ENCODE measurements around the gene NEUROG1.

Gene NEUROG1, protein sequence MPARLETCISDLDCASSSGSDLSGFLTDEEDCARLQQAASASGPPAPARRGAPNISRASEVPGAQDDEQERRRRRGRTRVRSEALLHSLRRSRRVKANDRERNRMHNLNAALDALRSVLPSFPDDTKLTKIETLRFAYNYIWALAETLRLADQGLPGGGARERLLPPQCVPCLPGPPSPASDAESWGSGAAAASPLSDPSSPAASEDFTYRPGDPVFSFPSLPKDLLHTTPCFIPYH

GRCh38 chr5:135535820-135536801 is at the start of gene NEUROG1:
NEUROG1 (minus strand) TSS chr5:135535964; CDS start chr5:135535690, 274 bp downstream.
- in situ Hi-C loops (cut with MboI; ENCODE audit: low sequenced_read_pairs): no loop called here

- in situ Hi-C loops (cut with MboI; ENCODE audit: low sequenced_read_pairs): no loop called here
Measured at GRCh38 chr5:135584918-135585317, 49.2 kb upstream of the NEUROG1 start.

- in situ Hi-C loops (cut with MboI; ENCODE audit: low sequenced_read_pairs): no loop called here
Measured at GRCh38 chr5:135584276-135584675, 48.5 kb upstream of the NEUROG1 start.

DNA sequence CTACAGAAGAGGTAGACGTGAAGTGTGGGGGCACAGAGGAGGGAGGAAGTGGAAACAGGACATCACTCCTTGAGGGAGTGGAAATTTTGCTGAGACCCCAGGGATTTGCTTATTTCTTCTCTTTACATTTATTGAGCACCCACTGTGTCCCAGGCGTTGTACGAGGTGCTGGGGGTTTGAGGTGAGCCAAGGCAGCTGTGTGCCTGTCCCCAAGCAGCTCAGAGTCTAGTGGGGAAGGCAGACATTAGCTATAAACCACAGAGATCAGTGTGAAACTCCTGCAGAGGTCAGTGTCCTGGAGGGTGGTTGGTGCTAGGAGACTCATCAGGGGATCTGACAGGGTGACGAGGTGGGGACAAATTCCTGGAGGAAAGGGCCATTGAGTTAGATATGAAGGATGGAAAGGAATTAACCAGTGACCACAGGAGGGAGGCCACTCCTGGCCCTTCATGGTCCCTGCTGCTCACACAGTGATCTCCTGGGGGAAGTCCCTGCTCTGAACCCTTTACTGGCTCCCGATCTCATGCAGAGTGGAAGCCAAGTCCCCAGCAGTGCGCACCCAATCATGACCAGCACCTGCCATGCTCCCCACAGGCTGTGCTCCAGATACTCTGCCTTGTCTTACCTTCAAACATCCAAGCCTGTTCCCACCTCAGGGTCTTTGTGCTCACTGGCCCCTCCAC is 46.5 kb upstream of the NEUROG1 start:
- in situ Hi-C loops (cut with MboI; ENCODE audit: low sequenced_read_pairs): no loop called here

GRCh38 chr5:135578685-135579341 is 43.0 kb upstream of the NEUROG1 start, which contains the start of gene CXCL14:
CXCL14 (minus strand) TSS chr5:135578991; CDS start chr5:135578778, 213 bp downstream.
- in situ Hi-C loops (cut with MboI; ENCODE audit: low sequenced_read_pairs): no loop called here

DNA sequence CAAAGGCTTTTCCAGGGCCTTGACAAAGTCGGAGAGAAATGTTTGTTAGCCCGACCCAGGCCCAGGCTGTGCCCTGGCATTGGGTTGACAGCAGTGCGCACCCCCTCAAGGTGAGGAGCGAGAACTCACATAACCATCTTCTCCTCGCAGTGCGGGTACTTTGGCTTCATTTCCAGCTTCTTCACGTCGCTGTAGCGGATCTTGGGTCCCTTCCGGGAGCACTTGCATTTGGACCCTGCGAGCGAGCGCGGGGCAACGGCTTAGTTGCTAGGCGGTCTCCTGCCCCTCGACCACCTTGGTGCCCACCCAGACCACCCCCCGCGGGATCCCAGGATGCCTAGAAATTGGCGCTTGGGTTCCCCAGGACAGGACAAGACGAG is 42.5 kb upstream of the NEUROG1 start:
- in situ Hi-C loops (cut with MboI; ENCODE audit: low sequenced_read_pairs): no loop called here

- in situ Hi-C loops (cut with MboI; ENCODE audit: low sequenced_read_pairs): no loop called here
Measured at GRCh38 chr5:135577421-135577820, 41.7 kb upstream of the NEUROG1 start.

GRCh38 chr5:135576075-135576599 is 40.4 kb upstream of the NEUROG1 start:
- in situ Hi-C loops (cut with MboI; ENCODE audit: low sequenced_read_pairs): no loop called here

GRCh38 chr5:135574493-135574892 is 38.7 kb upstream of the NEUROG1 start:
- in situ Hi-C loops (cut with MboI; ENCODE audit: low sequenced_read_pairs): no loop called here

DNA sequence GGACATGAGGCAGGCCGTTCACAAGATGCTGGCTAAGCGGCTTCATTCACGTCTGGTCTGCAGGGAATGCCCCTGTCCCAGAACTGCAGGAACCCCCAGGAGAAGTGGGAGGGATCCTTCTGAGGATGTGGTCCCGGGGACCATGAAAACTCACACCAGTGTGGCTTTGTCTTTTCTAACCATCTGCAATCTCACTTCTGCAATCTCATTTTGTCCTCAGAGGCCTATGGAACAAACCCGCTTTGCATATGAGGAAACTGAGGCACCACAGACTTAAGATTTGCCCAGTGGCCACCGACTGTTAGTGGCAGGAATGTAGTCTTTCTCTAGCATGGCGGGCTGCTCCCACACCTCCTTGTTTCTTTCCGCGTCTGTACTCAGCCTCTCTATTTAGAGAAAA is 36.1 kb upstream of the NEUROG1 start:
- in situ Hi-C loops (cut with MboI; ENCODE audit: low sequenced_read_pairs): no loop called here

DNA sequence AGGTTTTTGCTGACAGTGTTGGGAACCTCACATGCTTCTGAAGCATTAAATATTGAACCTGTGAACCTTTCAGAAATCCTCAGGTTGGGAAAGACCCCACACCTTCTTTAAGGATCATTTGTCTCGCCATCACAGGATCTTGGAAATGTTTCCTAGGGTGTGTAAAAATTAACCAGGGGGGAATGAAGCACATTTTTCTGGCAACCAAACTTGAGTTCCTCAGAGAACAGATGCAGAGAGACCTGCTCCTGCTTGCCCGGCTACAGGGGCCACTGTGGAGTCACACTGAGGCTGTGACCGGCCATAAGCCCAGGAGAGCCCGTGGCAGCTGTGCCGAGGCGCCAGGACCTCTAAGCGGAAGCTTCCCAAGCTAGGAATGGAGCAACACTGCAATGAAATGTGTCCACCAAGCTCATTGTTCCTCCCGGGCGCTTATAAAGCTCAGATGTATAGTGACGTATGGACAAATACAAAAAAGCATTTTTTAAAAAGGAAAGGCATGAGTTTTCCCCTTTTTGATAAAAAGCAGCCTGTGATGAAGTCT is 35.4 kb upstream of the NEUROG1 start:
- in situ Hi-C loops (cut with MboI; ENCODE audit: low sequenced_read_pairs): no loop called here

- in situ Hi-C loops (cut with MboI; ENCODE audit: low sequenced_read_pairs): no loop called here
Measured at GRCh38 chr5:135570453-135570764, 34.6 kb upstream of the NEUROG1 start.

GRCh38 chr5:135569755-135570452 is 34.1 kb upstream of the NEUROG1 start:
- in situ Hi-C loops (cut with MboI; ENCODE audit: low sequenced_read_pairs): no loop called here

DNA sequence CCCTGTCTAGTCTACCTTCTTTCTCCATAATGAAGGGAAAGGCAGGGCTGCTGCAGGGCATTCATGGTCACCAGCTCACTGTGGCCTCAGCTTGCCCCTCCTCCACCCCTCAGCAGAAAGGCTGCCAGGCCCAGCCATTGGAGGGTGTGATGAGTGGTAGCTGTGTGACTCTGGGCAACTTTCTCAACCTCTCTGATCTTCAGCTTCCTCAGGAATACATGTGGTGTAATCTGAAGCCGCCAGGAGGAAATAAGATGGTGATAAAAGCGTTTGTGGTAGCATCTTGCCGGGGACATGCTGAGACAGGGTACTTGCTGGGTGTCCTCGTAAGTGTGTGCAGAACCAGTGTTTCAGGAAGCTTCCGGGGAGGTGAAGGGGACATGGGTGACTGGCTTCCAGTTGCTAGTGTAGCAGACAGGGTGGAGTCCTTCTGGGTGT is 33.2 kb upstream of the NEUROG1 start:
- in situ Hi-C loops (cut with MboI; ENCODE audit: low sequenced_read_pairs): no loop called here

DNA sequence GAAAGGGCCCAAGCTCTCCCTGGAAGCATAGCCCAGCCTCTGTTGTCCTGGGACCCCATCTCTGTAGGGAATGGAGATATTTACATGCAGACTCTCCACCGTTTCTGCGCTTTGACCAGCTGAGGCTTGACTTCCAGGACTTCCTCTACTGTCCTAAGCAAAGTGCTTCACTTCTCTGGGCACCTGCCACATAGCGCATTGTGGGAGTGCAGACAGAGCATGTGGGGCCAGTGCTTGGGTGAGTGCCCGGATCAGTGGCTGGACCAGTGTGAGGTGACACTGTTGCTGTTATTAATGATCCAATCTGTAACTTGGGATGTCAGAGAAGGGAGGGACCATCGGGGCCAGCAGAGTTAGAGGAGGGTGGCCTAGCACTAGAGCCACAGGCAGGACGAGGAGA is 32.5 kb upstream of the NEUROG1 start:
- in situ Hi-C loops (cut with MboI; ENCODE audit: low sequenced_read_pairs): no loop called here

GRCh38 chr5:135567661-135568060 is 31.9 kb upstream of the NEUROG1 start:
- in situ Hi-C loops (cut with MboI; ENCODE audit: low sequenced_read_pairs): no loop called here

GRCh38 chr5:135566422-135567400 is 30.9 kb upstream of the NEUROG1 start:
- in situ Hi-C loops (cut with MboI; ENCODE audit: low sequenced_read_pairs): no loop called here

DNA sequence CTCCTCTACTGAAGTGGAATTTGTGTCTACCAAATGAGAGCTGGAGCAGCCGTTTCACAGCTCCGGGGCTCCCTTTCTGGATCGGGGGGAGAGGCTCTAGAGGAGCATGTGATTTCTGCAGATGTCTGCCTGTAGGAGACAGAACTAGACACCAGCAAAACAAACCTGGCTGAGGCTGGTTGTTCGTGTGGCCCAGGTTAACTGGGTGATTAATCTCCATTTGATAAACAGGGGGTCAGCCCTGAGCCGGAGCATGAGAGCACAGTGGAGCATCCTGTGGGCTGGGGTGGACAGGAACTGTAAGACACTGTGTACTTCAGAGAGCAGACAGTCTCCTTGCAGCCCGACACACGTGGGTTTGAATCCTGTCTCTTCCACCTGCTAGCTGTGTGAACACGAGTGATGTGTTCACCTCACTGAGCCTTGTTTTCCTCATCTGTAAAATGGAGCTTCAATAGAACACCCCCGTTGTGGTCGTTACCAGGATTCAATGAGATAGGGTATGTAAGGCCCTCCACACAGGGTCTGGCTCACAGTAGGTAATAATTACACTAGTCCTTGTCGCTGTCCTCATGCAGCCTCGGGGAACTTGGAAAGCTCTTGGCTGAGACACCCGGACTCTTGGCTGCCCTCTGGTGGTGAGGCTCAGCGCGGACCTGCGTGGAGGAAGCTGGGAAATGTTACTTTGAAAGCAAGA is 30.1 kb upstream of the NEUROG1 start:
- in situ Hi-C loops (cut with MboI; ENCODE audit: low sequenced_read_pairs): no loop called here
